Superior temporal gyrus (tissue), 1 donor: ENCODE measurements around the gene ELAVL3.
A peak's percentile ranks its signal among the peaks of the same experiment; 100 is the strongest.

Experiments
- DNase-seq: peaks from one replicate; pipeline ENCODE4 v3.0.0-alpha.2; 2016; ENCODE audit errors: extremely low spot score

Gene ELAVL3

DNA sequence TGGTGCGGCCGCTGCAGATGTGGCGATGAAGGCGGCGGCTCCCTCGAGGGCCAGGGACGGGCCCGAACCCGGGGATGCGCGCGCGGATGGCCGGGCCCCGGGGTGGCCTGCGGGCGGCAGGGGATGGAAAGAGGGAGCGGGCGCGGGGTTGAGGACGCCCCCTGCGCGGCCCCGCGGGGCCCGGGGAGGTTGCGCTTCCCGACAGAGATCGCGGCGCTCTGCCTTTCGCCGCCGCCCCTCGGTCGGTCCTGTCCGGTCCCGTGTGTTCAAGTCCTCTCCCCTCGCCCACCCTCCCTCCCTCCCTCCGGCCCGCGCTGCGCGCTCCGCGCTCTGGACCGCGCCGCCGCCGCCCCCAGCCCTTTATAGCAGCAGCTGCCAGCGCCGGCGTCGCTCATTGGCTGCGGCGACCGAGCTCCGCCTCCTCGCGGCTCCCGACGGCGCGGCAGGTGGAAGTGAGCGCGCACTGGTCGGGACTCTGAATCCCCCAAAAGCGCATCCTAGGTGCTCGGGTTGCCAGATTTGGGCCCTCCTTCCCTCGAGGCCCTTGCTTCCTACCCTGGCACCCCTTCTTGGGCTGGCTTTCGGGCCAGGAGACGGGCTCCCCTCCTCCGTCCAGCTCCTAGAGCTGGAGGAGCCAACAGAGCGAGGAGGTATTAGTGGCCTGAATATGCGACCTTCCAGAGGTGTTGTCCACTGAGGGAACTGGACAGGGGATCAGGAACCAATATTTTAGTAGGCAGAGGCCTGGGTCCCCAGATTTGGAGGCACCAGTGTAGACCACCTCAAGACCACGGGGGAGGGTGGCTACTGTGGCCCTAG lies at the start of gene ELAVL3:
ELAVL3 (minus strand) TSS at position 332 of the 819 bp plus-strand sequence. CDS start 438 bp downstream, outside the sequence.
- peak; percentile 78 for DNase-seq

DNA sequence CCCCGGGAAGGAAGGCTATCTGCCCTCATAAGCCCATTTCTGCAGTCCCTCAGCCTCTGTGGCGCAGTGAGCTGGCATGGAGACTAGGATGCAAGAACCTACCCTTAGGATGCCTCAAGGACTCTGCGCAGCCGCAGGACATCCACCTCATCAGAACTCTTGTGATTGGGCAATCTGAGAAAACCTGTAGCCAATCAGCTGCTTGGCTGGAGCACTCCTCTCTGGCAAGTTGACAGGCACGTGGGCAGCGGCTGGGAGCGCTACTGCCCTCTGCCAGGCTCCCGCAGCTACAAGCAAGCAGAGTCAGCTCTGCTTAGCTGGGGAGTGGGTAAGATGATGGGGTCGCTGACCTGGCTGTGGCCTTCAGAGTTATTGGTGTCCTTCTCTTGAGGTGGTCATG lies 49.6 kb upstream of the ELAVL3 start:
- peak; percentile 98 for DNase-seq

DNA sequence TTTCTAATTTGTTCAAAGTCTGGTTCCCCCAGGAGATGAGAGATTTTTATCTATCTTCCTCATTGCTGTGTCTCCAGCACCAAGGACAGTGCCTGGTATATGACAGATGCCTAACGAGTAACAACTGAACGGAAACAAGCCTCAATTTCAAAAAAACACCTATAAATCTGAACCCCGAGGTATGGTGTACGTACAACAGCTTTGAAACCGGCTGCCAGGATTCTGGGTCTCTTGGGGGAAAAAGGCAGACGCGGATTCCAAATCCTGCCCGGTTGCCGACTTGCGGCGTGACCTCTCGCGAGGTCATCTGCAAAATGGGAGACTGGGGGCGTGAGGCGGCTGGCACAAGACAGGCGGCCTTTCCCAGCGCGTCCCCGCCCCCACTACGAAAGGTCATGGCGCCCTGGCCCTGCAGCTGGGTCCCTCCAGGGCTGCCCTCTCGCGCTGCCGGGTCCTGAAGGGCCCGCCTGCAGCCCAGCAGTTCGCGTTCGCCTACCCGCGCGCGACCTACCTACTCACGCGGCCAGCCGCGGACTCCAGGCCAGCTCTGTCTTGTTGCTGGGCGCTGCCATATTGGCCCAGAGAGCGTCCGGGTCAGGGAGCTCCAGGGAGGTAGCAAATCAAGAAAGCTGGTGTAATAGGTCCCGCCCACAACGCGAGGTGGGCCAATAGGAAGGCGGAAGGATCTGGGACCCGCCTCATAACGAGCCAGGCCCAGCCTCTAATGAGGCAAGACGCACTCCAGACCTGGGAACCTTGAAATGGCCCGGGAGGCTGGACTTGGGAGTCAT lies 47.9 kb upstream of the ELAVL3 start, which contains the start of gene ECSIT:
ECSIT (minus strand) TSS at position 584 of the 791 bp plus-strand sequence. CDS start 9,964 bp downstream, outside the sequence.
- DNase-seq, result peak; percentile 99

DNA sequence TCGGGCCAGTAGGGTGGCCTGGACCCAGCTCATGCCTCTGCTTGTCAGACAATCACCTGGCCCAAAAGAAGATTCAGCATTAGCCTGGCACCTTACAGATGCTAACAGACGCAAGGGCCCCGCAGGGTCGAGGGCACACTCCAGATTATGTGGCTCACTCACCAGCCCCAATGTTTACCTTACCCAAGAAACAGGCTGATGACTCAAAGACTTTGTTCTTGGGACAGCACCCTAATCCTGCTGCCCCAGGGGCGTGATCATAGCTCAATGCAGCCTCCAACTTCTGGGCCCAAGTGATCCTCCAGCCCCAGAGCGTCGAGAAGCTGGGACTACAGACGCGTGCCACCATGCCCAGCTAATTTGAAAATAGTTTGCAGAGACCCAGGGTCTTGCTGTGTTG lies 38.3 kb upstream of the ELAVL3 start:
- no peak for DNase-seq

DNA sequence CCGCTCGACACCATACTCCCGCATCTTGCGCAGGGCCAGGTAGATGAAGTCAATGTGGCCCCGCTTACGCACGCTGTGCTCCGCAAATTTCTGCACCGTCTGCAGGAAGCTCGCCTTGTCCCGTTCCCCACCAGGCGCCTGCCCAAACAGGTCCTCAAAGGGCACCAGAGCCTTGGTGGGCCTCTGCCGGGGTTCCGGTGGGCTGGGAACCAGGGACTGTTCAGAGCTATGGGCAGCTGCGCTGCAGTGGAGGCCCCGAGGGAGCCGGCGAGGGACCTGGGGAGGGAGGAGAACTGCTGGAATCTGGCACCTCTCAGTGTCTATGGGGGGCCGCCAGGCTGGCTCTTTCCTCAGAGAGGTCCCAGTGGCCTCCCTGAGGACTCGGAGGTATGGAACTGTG lies 33.1 kb upstream of the ELAVL3 start:
- DNase-seq, result no peak

DNA sequence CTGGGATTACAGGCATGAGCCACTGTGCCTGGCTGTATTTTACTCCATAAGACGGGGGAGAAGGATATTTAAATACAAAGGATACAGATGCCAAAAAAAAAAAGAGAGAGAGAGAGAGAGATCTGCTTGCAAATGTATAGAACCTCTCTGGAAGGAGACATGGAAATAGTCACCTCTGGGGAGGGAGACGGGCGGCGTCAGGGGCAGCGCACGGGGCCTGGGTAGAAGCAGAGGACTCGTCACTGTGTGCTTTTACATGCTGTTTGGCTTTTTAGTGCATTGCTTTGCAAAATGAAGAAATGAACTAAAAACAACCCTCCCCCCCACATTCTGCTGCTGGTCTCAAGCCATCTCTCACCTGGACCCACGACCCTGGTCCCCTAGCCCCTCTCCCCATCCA lies 29.6 kb upstream of the ELAVL3 start:
- no peak for DNase-seq

DNA sequence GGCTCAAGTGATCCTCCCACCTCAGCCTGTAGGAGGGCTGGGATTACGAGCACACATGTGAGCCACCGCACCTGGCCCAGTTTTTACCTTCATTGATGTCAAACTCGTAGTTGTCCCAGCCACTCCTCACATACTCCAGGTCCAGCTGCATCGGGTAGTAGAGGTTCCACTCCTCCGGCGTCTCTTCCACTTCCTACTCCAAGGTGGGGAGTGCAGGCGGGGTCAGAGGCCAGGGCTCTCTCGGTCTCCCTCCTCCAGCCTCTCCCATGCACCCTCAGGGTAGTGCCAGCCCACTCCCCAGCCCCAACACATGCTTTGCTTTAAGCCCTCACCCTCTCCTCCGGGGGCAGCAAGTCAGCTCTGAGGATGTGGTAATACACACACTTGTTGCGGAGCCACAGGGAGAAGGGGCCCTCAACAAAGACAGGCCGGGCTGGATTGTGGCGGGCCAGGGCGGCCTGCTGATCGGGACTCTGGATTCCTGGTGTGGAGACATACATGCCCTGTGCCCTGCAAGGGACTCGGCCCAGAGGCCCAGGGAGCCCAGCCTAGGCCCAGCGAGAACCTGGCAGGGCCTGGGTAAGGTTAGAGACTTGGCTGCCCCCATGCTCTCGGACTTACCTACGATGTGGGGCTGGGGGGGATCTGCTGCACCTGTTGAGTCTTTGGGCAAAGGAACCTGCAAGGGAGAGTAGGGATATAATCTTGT lies 26.7 kb upstream of the ELAVL3 start:
- no peak for DNase-seq

DNA sequence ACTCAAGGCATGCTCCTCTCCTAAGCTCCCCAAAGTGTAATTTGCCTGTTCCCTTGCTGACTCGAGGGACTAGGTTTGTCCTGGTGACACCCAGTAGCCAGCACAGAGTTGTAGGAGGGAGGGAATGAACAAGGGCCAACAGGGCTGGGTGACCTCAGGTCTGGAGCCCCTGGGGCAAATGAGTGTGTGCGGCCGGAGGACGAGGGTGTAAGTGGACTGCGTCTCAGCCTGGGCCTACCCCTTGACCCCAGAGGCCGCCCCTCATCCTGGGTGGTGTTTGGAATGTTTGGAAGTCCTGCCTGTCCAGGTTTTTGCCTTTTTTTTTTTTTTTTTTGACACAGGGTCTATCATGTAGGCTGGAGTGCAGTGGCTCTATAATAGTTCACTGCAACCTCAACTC lies 26.1 kb upstream of the ELAVL3 start:
- DNase-seq, result no peak

DNA sequence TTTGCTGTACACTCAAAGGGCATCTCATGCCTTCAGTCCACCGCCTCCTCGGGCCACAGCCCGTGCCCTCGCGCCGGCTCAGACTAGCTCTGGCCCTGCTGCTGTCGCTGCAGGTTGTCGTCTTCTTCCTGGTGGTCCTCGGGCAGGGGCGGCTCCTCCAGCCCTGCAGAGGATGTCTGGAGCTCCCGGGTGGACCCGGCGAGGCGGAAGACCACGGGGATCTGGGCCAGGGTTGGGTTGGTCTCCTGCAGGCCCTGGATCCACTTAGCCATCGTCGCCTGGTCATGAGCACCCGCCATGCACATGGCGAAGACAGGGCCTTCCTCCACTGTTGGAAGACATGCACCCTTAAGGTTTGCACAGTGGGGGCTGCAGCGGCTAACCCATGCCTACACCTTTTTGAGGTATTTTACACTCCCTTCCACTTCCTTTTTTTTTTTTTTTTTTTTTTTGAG lies 25.3 kb upstream of the ELAVL3 start:
- no peak for DNase-seq

DNA sequence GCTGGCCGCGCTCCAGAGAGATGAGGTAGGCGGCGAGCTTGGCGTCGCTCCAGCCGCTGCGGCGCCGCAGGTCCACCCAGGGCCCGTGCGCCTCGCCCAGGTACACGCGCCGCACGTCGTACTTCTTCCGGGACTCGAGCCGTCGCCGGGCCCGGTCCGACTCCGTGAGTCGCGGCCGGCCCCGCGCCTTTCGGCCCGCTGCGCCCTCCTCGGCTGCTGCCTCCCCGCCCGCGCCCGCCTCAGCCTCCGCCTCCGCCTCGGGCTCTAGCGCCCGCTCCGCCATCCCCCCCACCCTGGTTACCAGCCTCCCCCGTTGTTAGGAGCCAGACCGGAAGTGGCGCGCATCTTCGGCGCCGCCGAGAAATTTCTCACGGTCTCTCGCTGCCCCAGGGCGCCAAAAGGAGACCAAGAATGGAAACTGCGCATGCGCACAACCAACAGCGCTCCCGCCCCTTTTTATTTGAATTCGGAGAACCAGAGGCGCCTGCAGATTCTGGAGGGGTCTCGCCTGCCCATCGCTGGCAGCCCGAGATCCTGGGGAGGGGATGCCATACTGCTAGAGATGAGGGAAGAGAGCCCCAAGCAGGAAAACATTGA lies 24.8 kb upstream of the ELAVL3 start, which contains the start of gene ZNF653:
ZNF653 (minus strand) TSS at position 336 of the 597 bp plus-strand sequence; CDS start at position 283, 53 bp downstream.
- peak; percentile 96 for DNase-seq

DNA sequence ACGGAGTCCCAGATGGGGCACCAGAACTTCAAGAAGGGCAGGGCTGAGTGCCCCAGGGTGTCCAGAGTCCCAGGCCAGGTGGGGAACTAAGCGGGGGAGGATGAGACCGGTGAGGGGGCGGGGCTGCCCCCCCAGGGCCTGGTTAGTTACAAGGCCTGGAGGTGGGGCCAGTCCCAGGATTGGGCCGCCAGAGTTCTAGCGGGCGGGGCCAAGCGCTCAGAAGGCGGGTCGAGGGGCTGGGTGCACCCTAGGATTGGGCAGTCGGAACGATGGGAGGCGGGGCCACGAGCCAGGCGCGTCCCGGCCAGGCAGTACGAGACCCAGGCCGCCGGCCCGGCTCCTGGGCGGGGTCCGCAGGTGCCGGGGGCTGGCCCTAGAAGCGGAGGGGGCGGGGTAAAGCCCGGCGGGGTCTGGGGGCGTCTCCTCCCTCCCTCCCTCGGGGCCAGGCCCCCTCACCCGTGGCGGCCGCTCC lies 24.2 kb upstream of the ELAVL3 start:
- peak; percentile 93 for DNase-seq

DNA sequence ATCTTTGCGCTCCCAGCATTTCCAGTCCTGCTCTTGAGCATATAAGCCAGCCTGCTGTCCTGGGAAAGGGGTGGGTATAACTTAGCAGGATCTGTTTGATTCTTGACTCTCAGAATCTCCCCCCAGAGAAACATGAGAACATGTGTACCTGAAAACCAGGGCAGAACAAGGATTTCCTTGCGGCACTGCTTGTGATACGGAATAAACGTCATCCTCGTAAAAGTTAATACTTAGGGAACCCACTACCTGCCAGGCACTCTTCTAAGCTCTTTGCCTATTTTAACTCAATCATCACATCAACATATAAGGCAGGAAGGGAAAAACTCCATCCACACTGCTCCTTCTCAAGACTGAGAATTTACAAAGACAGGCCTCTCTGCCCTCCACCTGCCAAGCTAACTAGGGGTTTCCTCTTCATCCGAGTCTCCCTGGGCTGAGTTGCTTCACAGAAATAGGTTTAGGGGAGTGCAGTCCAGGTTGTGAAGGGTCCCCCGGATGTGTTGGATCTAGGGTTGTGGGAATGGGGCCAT lies 23.7 kb upstream of the ELAVL3 start:
- peak; percentile 28 for DNase-seq

DNA sequence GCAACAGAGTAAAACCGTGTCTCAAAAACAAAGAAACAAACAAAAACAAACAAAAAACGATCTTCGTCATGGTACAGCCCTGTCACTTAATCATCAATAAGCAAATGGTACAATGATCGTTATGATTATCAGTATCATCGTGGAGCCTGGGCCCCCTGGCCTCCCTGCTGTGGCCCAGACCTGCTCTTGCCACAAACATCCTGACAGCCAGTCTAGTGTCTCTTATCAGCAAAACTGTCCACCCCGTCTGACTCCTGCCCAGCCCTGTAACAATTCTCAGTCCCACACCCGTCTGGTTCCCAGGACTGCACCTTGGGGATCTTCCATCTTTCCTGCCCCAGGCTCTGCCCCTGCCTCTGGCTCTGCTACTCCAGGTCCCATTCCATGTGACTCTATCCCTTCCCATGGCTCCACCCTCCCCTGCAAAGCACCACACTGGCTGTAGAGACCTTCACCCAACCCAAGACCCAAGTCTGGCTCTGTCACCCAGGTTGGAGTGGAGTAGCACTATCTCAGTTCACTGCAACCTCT lies 19.1 kb upstream of the ELAVL3 start:
- no peak for DNase-seq

DNA sequence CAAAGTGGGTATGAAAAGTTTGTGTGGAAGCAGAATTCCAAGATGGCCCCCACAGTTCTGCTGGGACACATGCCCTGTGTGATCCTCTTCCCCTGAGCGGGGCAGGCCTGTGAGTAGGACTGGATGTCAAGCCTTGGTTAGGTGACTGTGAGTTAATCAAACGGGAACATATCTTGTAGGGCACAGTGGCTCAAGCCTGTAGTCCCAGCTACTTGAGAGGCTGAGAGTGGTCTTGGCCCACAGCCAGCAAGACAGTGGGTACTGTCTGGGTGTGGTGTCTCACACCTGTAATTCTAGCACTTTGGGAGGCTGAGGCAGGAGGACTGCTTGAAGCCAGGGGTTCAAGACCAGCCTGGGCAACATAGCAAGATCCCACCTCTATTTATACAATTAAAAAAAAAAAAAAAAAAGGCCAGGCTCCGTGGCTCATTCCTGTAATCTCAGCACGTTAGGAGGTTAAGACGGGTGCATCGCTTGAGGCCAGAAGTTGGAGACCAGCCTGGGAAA lies 18.4 kb upstream of the ELAVL3 start:
- DNase-seq, result no peak

DNA sequence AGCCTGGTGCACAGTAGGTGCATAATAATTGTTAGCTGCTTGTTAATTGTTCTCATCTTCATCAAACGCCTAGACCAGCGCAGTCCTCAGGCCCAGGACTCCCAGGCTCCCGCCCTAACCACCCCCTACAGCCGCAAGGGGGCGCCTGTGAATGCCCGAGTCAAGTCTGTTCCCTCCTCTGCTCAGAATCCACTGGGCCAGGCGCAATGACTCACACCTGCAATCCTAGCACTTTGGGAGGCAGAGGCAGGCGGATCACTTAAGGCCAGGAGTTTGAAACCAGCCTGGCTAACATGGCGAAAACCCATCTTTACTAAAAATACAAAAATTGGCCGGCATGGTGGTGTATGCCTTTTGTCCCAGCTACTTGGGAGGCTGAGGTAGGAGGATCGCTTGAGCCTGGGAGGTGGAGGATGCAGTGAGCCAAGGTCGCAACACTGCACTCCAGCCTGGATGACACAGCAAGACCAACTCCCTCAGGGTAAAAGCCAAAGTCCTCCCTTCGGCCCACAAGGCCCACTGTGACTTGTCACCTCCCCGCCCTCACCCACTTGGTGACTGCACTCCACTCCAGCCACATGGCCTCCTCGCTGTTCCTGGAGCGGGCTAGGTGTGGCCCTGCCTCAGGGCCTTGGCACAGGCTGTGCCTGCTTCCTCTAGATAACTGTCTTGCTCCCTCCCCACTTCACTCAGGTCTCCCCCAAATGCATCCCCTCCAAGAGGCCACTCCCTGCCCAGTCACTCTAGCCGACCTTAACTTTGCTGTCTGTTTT lies 15.7 kb upstream of the ELAVL3 start:
- peak; percentile 50 for DNase-seq

DNA sequence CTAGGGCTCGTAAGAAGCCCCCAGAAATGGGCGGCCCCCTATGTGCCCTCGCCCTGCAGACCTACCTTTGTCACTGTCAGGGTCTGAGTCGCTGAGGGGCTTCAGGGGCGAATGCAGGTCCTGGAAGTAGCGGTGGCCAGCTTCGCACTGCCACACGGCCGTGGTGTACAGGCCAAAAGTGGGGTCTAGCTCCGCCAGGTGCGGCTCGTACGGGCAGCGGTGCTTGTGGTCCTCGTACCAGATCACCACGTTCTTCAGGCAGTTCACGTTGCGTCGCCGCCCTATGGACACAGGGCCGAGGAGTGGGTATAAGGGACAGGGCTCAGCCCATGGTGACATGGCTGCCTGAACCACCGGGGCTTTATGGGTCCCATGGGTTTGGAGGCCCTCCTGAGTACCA lies 15.0 kb upstream of the ELAVL3 start:
- no peak for DNase-seq

DNA sequence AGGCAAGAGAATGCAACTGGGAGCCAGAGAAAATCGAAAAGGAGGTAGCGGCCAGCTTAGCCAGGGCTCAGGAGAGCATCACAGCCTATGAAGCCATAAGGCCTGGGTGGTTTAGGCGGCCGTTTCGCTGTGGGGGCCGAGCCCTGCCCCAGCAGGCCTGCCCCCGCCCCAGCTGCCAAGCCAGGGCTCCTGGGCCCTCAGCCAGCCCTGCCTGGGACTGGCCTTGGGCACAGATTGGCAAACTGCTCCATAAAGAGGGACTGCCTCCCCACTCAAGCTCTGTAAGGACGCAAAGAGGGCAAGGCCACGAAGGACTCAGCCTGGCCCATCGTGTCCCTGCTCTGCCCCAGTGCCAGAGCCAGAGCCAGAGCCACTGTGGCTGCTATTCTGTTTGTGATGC lies 14.6 kb upstream of the ELAVL3 start:
- DNase-seq, result no peak

DNA sequence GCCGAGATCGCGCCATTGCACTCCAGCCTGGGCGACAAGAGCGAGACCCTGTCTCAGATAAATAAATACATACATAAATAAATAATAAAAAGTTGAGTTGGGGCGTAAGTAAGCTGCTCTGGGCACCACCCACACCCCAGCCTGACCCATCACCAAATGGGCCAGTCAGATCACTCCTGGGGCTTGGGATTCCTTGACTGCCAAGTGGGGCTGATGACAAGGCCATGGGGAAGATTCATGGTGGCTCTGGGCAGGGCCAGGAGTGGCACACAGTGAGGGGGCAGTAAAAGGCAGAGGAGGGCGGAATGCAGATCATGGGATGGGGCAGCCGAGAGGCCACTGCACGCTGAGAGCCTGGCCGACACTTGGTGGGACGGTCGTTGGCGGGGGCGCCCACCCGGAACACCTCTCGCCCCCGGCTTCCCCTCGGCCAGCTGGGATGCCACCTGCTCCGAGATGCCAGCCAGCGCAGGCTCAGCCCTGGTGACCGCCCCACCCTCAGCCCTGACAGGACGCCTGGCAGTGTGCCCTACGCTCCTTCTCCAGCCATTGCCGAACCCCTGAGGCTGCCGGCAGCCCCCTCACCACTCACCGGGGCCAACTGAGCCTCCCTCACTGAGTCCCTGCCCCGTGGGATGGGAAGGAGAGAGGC lies 13.9 kb upstream of the ELAVL3 start:
- DNase-seq, result no peak

DNA sequence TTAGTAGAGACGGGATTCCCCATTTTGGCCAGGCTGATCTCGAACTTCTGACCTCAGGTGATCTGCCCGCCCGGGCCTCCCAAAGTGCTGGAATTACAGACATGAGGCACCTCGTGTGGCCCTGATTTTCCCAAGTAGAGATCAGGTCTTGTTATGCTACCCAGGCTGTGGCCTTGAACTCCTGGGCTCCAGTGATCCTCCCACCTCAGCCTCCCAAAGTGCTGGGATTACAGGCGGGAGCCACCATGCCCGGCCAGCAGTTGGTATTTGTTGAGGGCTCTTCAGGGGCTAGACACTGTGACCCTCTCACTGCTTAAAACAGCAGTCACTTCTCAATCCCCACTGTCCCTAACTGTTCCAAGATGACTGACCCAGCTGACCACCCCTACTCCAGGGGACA lies 8.5 kb upstream of the ELAVL3 start:
- DNase-seq, result no peak
